Measurements from ENCODE around the gene RELL1.

- TF ChIP-seq CTCF (IDR thresholded peaks at IDR 0.05) (no peak), POLR2A (IDR thresholded peaks at IDR 0.05) (no peak)
These were observed 49.4 kb upstream of the RELL1 start for GRCh38 chr4:37735578-37735977.
